Measurements from ENCODE around the gene VSTM2L.

GRCh38 chr20:37973059-37973910 is 70.4 kb downstream of the VSTM2L start:
- no peak for TF ChIP-seq EP300 (IDR thresholded peaks at IDR 0.05; ENCODE audit: borderline replicate concordance)
- no peak for TF ChIP-seq NFIC (IDR thresholded peaks at IDR 0.05)
- no peak for TF ChIP-seq REST (IDR thresholded peaks at IDR 0.05; ENCODE audit: low read depth)
- TF ChIP-seq TAF1 (IDR thresholded peaks at IDR 0.05; ENCODE audit: low read depth), result no peak
- TF ChIP-seq ZBTB7A (IDR thresholded peaks at IDR 0.05; ENCODE audit: low read depth), result no peak
- TF ChIP-seq MAX (IDR thresholded peaks at IDR 0.05), result no peak
- no peak for TF ChIP-seq RAD21 (IDR thresholded peaks at IDR 0.05; ENCODE audit: low read depth)
- no peak for TF ChIP-seq TCF12 (IDR thresholded peaks at IDR 0.05; ENCODE audit: low read depth)
- TF ChIP-seq CEBPB (IDR thresholded peaks at IDR 0.05), result no peak
- no peak for TF ChIP-seq TEAD4 (IDR thresholded peaks at IDR 0.05)
- no peak for TF ChIP-seq YY1 (IDR thresholded peaks at IDR 0.05; ENCODE audit: low read depth)
- no peak for TF ChIP-seq USF1 (IDR thresholded peaks at IDR 0.05)
- TF ChIP-seq EGR1 (IDR thresholded peaks at IDR 0.05), result no peak
- TF ChIP-seq FOXM1 (IDR thresholded peaks at IDR 0.05; ENCODE audit: borderline replicate concordance, low read depth), result no peak

All from Ishikawa (cell line).